PC-3 (cell line): ENCODE results near the gene BICDL2. TPM values are rescaled to one million over a fixed set of nuclear protein-coding genes. Genes with fewer than 3 reads are reported as not detected.

Source experiments
- ATAC-seq: fragments of 200-7000 bp; cut with Tn5 transposase; 2 replicates; pipeline ENCODE4 v1.9.1; 2020; ENCODE audit warnings: mild to moderate bottlenecking, moderate library complexity
- BruUV-seq: library from RNA; stranded (reverse); fragments of 400-500 nt; replicated peaks from 2 replicates; lab custom pipeline; 2021; lab: Mats Ljungman, UMichigan
- CTCF ChIA-PET: fragments of 300-600 bp; sonication (Branson Sonifier 250); formaldehyde crosslinking; loops from one replicate; lab custom pipeline; 2022; ENCODE audit warnings: antibody characterized with exemption; lab: Charles Lee
- POLR2A ChIA-PET: fragments of 300-600 bp; sonication (Branson Sonifier 250); formaldehyde crosslinking; loops from one replicate; lab custom pipeline; 2022; ENCODE audit warnings: antibody characterized with exemption; ENCODE audit not compliant: unreplicated experiment; lab: Charles Lee
- DNase-seq: peaks from one replicate; pipeline ENCODE4 v3.0.0-alpha.2; 2015
- H2AFZ ChIP-seq: fragments of 300-600 bp; sonication (generic); 2 replicates; pipeline ENCODE4 v1.6.0; 2016; ENCODE audit warnings: antibody characterized with exemption, low read length
- H3F3A ChIP-seq: fragments of 300-600 bp; sonication (generic); one replicate; pipeline ENCODE4 v1.6.0; 2017; ENCODE audit warnings: antibody characterized with exemption, low read length, control low read depth, mild to moderate bottlenecking; ENCODE audit not compliant: unreplicated experiment
- H3K27ac ChIP-seq: fragments of 300-600 bp; sonication (generic); 2 replicates; pipeline ENCODE4 v1.5.1; 2016; ENCODE audit warnings: mild to moderate bottlenecking, low read length
- H3K27me3 ChIP-seq: fragments of 300-600 bp; sonication (generic); 2 replicates; pipeline ENCODE4 v1.6.1; 2016; ENCODE audit warnings: low read length, mixed read lengths
- H3K36me3 ChIP-seq: fragments of 300-600 bp; sonication (generic); 2 replicates; pipeline ENCODE4 v1.6.1; 2016; ENCODE audit warnings: low read depth, mixed run types, low read length, mixed read lengths
- H3K4me1 ChIP-seq: fragments of 300-600 bp; sonication (generic); 2 replicates; pipeline ENCODE4 v1.5.1; 2016; ENCODE audit warnings: low read length; ENCODE audit not compliant: insufficient read depth
- H3K4me2 ChIP-seq: fragments of 300-600 bp; sonication (generic); 2 replicates; pipeline ENCODE4 v1.6.0; 2016; ENCODE audit warnings: low read length
- H3K4me3 ChIP-seq: fragments of 300-600 bp; sonication (generic); 2 replicates; pipeline ENCODE4 v1.5.1; 2016; ENCODE audit warnings: mild to moderate bottlenecking, low read length, mixed read lengths
- H3K79me2 ChIP-seq: fragments of 300-600 bp; sonication (generic); 2 replicates; pipeline ENCODE4 v1.6.1; 2017; ENCODE audit warnings: low read length, mixed read lengths
- H3K9ac ChIP-seq: fragments of 300-600 bp; sonication (generic); 2 replicates; pipeline ENCODE4 v1.6.0; 2016; ENCODE audit warnings: mild to moderate bottlenecking, low read length
- H3K9me2 ChIP-seq: fragments of 300-600 bp; sonication (generic); replicated peaks from 2 replicates; pipeline ENCODE4 v1.6.1; 2016; ENCODE audit warnings: mixed run types, low read length, mixed read lengths
- H3K9me3 ChIP-seq: fragments of 300-600 bp; sonication (generic); 2 replicates; pipeline ENCODE4 v1.6.1; 2016; ENCODE audit warnings: low read length, mixed read lengths
- H4K20me1 ChIP-seq: fragments of 300-600 bp; sonication (generic); 2 replicates; pipeline ENCODE4 v1.6.1; 2016; ENCODE audit warnings: low read length, mixed read lengths
- EZH2 ChIP-seq: fragments of 300-600 bp; sonication (generic); IDR thresholded peaks from one replicate; pipeline ENCODE4 v1.6.1; 2017; ENCODE audit warnings: antibody characterized with exemption, mild to moderate bottlenecking, low read length; ENCODE audit not compliant: unreplicated experiment
- EZH2phosphoT487 ChIP-seq: fragments of 300-600 bp; sonication (generic); IDR thresholded peaks from 2 replicates; pipeline ENCODE4 v1.6.1; 2018; ENCODE audit warnings: mild to moderate bottlenecking, antibody characterized with exemption, low read length, borderline replicate concordance
- intact Hi-C: fragments of 100-400 bp; cut with micrococcal nuclease; formaldehyde crosslinking; loops from 2 replicates; pipeline ENCODE4 v1.9.0; 2023
- total RNA-seq: library from RNA; depleted of rRNA; stranded (reverse); fragments of >200 nt; gene quantifications from 2 replicates; pipeline ENCODE4 v1.2.3, GENCODE V29; 2014
- TF ChIP-seq, protein P1 (sequence below): fragments of 300-600 bp; sonication (generic); conservative IDR thresholded peaks from 2 replicates; pipeline ENCODE4 v1.5.1; 2017; ENCODE audit warnings: antibody characterized with exemption, low read depth, mild to moderate bottlenecking, low read length

Gene BICDL2
- total RNA-seq, 1 experiment from 2014 or later, result 16.3 TPM

DNA sequence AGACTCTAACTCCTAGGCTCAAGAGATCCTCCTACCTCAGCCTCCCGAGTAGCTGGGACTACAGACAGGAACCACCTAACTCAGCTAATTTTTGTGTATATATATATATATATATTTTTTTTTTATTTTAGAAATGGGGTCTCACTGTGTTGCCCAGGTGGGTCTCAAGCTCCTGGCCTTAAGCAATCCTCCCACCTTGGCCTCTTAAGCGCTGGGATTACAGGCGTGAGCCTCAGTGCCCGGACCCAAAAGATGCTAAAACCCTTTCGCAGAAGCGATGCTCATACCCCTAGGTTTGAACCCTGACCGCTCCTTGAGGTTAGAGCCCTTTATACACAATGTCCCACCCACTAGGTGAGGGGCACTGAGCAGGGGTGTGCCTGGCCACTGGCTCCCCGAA lies 26.2 kb downstream of the BICDL2 start:
- Histone ChIP-seq H2AFZ (no peak overlapping the region), H3K36me3 (no peaks in the 10 kb centered on the region), H3K27ac (peak overlapping the region; percentile 75), H3K9me2 (no peaks in the 10 kb centered on the region), H3K4me3 (no peak overlapping the region), H3K4me1 (peaks cover 37% of the 10 kb centered on the region), H3K27me3 (no peaks in the 10 kb centered on the region), H3F3A (no peaks in the 10 kb centered on the region), H3K9me3 (no peaks in the 10 kb centered on the region), H4K20me1 (no peaks in the 10 kb centered on the region), H3K9ac (no peak overlapping the region), H3K4me2 (peak overlapping the region; percentile 74), H3K79me2 (no peaks in the 10 kb centered on the region)
- ATAC-seq (no peak), DNase-seq (no peak)
- ChIA-PET CTCF (interaction anchor here (1.4 kb wide), 1 partner anchor 12 kb away, joined by 6 read pairs; no protein-coding TSS in a partner anchor), POLR2A (interaction anchor here (0.6 to 2.4 kb wide), 3 partner anchors 10 to 153 kb away, joined by 3 to 18 read pairs (median 3); partner anchors contain the start of gene TNFRSF12A)
- BruUV-seq, result no TSS peak
- intact Hi-C loops, result no loop called here
- TF ChIP-seq EZH2 (no peak), EZH2phosphoT487 (no peak)
- TF ChIP-seq, protein P1, sequence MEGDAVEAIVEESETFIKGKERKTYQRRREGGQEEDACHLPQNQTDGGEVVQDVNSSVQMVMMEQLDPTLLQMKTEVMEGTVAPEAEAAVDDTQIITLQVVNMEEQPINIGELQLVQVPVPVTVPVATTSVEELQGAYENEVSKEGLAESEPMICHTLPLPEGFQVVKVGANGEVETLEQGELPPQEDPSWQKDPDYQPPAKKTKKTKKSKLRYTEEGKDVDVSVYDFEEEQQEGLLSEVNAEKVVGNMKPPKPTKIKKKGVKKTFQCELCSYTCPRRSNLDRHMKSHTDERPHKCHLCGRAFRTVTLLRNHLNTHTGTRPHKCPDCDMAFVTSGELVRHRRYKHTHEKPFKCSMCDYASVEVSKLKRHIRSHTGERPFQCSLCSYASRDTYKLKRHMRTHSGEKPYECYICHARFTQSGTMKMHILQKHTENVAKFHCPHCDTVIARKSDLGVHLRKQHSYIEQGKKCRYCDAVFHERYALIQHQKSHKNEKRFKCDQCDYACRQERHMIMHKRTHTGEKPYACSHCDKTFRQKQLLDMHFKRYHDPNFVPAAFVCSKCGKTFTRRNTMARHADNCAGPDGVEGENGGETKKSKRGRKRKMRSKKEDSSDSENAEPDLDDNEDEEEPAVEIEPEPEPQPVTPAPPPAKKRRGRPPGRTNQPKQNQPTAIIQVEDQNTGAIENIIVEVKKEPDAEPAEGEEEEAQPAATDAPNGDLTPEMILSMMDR, result no peak

DNA sequence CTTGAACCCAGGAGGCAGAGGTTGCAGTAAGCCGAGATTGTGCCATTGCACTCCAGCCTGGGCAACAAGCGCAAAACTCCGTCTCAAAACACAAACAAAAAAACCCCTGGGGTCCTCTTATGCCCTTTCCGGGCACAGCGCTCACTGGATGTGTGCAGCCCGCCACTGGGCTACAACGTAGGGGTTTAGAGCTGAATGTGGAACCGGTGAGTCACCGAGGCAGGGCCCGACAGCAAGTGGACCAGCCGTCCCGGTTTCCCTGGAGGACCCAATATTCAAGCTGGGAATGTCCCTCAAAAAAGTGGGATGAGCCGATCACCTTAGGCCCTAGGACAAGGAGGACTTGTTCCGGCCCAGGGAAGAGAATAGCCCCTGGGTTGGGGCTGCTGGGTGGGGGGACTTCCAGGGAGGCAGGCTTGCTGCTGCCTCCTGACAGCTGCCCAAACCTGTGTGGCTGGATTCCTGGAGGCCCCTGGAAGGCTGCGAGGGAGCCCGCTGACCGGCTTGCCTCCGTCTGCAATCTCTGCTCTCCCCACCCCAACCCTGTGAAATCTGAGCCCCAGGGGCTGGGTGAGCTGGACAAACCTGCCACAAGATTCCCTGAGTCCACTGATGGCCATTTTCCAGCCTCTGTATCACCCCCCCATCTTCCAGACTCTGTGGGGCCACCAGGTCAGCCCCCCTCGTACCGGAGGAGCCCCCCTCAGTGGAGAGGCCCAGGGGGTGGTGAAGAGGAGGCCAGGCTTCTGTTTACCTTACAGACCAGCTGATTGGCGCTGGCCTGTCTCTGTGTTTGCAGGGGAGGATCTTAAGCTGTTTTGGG lies 27.0 kb downstream of the BICDL2 start:
- peaks cover 37% of the 10 kb centered on the region for H3K4me1 ChIP-seq
- H3K27ac ChIP-seq, result peak overlapping the region; percentile 75
- BruUV-seq, result TSS peak; percentile 40
- H3K4me3 ChIP-seq, result peak overlapping the region; percentile 53; the same call in 1 of the 2 replicates
- no peaks in the 10 kb centered on the region for H3K36me3 ChIP-seq
- DNase-seq (peak; percentile 88), ATAC-seq (peak; percentile 77)
- no peaks in the 10 kb centered on the region for H3K9me3 ChIP-seq
- TF ChIP-seq EZH2phosphoT487, result no peak
- no peak for TF ChIP-seq EZH2
- TF ChIP-seq, protein P1, result no peak
- H3K9ac ChIP-seq, result no peak overlapping the region
- intact Hi-C loops, result no loop called here
- H4K20me1 ChIP-seq, result no peaks in the 10 kb centered on the region
- H3K79me2 ChIP-seq, result 0 out of 2 replicates have a peak, but pooled peaks cover 3% of the 10 kb centered on the region
- CTCF ChIA-PET, result interaction anchor here (1.4 kb wide), 1 partner anchor 13 kb away, joined by 6 read pairs; no protein-coding TSS in a partner anchor
- H3K9me2 ChIP-seq, result no peaks in the 10 kb centered on the region
- no peaks in the 10 kb centered on the region for H3K27me3 ChIP-seq
- POLR2A ChIA-PET, result interaction anchor here (0.6 to 2.4 kb wide), 4 partner anchors 11 to 153 kb away, joined by 3 to 18 read pairs (median 3); partner anchors contain the start of gene TNFRSF12A
- H3K4me2 ChIP-seq, result peak overlapping the region; percentile 74
- peak overlapping the region; percentile 65 for H2AFZ ChIP-seq
- no peaks in the 10 kb centered on the region for H3F3A ChIP-seq
